ENCODE measurements around the gene INTS4. TPM values are rescaled to one million over a fixed set of nuclear protein-coding genes. Genes with fewer than 3 reads are reported as not detected.
A peak's percentile ranks its signal among the peaks of the same experiment; 100 is the strongest.
"Not testable (repeated sequence)": the region's sequence is repeated elsewhere in the genome, so short reads cannot be mapped to it uniquely, and the experiment has no call there.

INTS4 gene
- total RNA-seq, 1 experiment from 2014 or later: 37.7 TPM

DNA sequence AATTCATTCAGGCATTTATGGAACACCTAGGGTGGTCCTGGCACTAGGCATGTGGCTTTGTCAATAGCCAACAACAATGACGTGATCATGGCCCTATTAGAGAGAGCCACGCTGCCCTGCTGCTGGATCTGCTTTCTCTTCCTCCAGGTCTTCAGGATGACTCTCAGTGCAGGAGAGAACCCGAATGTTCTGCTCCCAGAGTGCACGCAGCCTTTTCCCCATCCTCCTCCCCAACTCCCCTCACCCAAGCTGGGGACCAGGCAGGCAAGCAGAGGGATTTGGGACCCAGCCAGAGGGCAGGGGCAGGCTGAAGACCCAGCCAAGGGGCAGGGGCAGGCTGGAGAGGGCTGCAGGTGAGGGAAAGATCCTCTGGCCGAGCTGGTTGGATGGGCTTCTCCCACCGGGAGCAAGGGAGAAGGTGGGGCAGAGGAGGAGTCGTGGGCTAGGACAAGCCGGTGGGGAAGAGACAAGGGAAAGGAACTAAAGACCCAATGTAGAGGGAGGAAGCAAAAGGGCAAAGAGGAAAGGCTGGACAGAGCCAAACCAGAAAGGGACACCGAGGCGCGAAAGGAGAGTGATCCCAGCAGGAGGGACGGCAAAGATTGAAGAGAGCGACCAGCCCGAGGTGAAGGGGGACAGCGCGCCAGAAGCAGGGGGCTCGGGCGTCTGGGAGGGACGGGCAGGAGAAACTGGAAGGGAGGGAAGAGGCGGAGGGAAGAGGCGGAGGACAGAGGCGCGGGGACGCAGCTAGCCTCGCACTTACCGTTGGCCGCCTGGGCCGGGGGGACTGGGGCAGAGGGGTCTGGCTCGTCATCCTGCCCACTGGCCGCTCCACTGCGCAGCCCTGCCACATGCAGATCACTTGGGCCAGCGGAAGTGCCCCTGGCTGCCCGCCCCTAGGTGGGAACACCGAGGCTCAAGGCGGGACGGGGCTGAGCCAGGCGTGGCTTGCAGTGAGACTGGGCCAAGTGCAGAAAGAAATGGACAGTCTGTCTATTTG, 28.2 kb upstream of the INTS4 start, which contains the start of gene KCTD14:
Gene KCTD14 (minus strand): TSS at position 880 of the 1,000 bp plus-strand sequence. CDS start 27 bp downstream, at position 853.
- DNase-seq (ENCODE audit: low read depth): peak; percentile 72

DNA sequence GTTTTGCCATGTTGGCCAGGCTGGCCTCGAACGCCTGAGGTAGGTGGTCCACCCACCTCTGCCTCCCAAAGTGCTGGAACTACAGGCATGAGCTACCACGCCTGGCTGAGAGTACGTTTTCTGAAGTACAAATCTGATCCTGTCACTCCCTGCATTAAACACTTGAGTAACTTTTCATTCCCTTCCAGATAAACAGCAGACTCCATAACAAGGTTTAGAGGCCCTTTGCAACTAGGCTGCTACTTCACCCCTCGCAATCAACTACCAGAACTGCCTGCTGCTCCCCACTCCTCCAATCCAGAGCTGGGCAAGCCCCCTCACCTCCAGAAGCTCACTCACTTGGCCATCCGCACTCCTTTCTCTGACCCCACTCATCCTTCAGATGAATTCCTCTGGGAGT, 27.1 kb upstream of the INTS4 start:
- DNase-seq (ENCODE audit: low read depth): no peak

GRCh38 chr11:78020246-78020645, 25.8 kb upstream of the INTS4 start:
- no peak for DNase-seq (ENCODE audit: low read depth)

DNA sequence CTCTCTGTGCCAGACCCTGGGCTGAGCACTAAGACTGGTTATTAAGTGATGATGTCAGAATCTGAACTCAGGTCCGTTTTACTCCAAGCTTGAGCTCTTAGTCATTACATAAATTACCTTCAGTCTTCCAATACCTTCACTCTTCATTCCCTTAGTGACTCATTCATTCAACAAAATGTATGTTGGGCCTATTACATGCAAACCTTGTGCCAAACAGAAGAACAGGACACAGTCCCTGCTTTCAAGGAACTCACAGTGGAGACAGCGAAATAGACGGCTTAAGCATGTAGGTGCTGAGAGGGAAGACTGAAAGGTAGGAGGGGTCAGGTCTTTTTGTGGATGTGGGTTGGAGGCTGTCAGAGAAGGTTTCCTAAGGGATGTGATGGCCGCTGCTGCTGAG, 25.3 kb upstream of the INTS4 start:
- DNase-seq (ENCODE audit: low read depth): peak; percentile 58

- DNase-seq (ENCODE audit: low read depth): no peak
These were observed 21.4 kb upstream of the INTS4 start for GRCh38 chr11:78015878-78016277.

- not testable (repeated sequence) for DNase-seq (ENCODE audit: low read depth)
These were observed 20.6 kb upstream of the INTS4 start for GRCh38 chr11:78014937-78015520.

DNA sequence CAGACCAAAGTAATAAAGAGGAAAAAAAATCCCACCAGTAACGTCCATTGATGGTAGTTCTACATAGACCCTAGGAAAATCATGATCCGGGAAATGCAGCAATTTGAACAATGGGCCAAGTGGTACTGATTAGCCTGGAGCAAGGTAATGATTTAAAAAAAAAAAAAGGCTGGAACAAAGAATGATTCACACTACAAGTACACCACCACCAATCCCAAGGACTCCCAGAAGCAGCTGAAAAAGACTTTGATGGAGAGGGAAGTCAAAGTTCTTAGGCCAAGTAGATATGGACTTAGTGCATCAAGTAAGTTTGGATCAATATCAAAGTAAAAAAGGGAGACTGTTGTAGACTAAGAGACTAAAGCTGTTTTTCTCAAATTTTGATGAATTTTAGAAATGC, 16.8 kb upstream of the INTS4 start:
- DNase-seq (ENCODE audit: low read depth): no peak

DNA sequence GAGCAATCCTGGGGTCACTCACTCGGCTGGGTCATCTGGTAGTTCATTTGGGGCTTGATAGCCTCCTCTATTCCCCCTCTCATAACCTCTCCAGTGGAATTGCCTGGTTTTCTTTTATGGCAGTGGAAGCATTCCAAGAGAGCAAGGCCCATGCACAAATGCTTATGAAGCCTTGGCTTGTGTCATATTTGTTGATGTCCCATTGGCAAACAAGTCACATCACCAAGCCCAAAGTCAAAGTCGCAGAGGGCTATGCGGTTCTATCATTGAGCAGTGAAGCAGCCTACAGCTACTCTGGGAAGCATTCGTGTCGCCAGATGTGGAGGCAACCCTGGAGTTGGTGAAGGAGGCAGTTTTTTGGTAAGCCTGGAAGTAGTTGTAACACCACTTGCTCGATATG, 16.3 kb upstream of the INTS4 start:
- DNase-seq (ENCODE audit: low read depth): no peak

DNA sequence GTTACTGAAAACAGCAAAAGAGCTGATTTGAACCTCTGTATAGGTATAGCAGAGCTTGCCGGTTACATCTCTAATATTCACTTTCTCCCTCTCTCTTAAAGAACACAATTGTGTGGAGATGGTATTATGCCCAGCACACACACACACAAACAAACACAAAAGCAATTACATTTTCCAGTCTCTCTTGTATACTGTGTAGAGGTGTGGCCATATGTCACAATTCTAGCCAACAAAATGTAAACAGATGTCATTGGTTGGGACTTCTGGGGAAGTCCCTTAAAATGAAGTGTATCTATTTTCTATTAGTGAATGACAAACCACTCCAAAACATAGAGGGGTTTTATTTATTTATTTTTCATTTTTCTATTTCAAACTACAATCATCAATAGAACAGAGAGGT, 15.8 kb upstream of the INTS4 start:
- DNase-seq (ENCODE audit: low read depth): no peak

- no peak for DNase-seq (ENCODE audit: low read depth)
These were observed 14.6 kb upstream of the INTS4 start for GRCh38 chr11:78009062-78009461.

DNA sequence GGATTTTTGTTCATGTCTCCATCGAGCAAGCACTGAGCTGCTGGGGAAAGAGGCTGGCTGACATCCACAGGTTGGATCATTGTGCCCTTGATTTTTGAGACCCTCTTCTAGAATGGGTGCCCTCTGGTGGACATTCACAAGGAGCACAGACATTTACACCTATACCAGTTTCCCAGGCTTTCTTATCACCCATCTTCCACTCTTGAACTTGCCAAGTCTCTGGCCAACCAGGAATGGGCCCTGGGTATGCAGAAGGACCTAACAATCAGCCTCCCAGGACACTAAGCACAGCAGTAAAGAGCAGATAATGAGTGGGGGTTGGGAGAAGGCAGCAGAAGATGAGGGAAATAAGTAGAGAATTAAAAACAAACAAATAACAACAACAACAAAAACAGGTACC, 5.7 kb upstream of the INTS4 start:
- DNase-seq (ENCODE audit: low read depth): peak; percentile 70

GRCh38 chr11:77999446-78000030, 5.1 kb upstream of the INTS4 start:
- DNase-seq (ENCODE audit: low read depth): no peak

DNA sequence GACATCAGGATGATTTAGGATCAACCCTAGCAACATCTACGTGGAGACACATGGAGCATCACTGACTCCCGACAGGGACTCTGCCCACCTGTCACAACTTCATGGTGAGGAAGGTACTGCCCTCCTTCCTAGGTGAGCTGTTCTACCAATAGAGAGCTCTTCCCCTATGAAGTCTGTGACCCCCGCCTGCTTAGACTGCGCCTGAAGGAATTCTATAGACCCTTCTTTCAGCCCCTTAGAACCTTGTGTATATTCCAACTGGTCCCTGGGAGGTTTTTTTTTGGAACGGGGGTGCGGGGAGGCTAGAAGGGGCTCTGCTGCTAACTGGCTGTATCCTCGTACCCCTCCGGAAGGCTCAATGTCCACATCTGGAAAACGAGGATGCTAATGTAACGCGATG, 566 bp downstream of the INTS4 start:
- DNase-seq (ENCODE audit: low read depth): no peak

GRCh38 chr11:77990981-77991380, 3.5 kb downstream of the INTS4 start:
- no peak for DNase-seq (ENCODE audit: low read depth)

GRCh38 chr11:77986456-77986855, 8.0 kb downstream of the INTS4 start:
- not testable (repeated sequence) for DNase-seq (ENCODE audit: low read depth)

DNA sequence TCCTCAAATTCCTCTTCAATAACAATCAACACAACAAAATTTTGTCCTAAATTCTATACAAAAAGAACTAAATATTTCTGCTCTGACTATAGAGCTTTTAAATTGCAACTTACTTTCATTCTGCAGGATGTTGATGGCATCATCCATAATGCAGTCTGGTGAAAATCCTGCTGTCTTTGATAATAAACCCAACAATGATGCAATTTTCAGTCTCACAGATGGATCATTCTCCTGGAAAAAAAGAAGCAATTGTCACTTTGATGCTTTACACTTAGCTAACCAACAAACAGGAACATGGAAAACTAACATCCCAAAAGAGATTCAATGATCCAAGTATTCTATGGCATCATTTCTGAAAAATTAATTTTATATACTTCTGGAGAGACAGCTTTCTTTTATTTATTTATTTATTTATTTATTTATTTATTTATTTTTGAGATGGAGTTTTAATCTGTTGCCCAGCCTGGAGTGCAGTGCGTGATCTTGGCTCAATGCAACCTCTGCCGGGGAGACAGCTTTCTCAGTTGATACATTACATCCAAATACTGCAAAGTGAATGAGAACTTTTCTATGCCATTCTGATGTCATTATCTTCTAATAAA, 13.0 kb downstream of the INTS4 start:
- DNase-seq (ENCODE audit: low read depth): no peak

GRCh38 chr11:77968337-77968736, 26.1 kb downstream of the INTS4 start:
- DNase-seq (ENCODE audit: low read depth): no peak

- no peak for DNase-seq (ENCODE audit: low read depth)
These were observed 26.7 kb downstream of the INTS4 start for GRCh38 chr11:77967753-77968152.

GRCh38 chr11:77967121-77967520, 27.3 kb downstream of the INTS4 start:
- DNase-seq (ENCODE audit: low read depth): no peak

DNA sequence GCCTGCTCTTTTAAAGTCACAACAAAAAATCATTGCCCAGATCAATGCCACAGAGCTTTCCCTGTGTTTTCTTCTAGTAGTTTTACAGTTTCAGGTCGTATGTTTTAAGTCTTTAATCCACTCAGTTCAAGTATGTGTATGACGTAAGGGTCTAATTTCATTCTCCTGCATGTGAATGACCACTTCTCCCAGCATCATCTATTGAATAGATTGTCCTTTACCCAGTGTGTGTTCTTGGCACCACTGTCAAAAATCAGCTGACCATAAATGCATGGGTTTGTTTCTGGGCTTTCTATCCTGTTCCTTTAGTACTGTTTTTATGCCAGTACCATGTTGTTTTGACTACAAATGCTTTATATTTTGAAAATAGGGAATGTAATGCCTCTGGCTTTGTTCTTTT, 28.1 kb downstream of the INTS4 start:
- DNase-seq (ENCODE audit: low read depth): no peak

GRCh38 chr11:77959434-77959833, 35.0 kb downstream of the INTS4 start:
- DNase-seq (ENCODE audit: low read depth): no peak

Measured in HT1080 (cell line).